Activated CD4-positive, alpha-beta T cell treated with anti-CD3 and anti-CD28 coated beads, Interleukin-2, amount 10 ng/mL, durations not matched to agents 7 days and 5 days (primary cell): ENCODE results near the gene MCTP2. TPM values are rescaled to one million over a fixed set of nuclear protein-coding genes. Genes with fewer than 3 reads are reported as not detected.
"Not testable (repeated sequence)": the region's sequence is repeated elsewhere in the genome, so short reads cannot be mapped to it uniquely, and the experiment has no call there.

Experiments used
- CTCF ChIA-PET: fragments of 350-600 bp; sonication (Branson Sonifier 250); formaldehyde crosslinking; loops from one replicate; lab custom pipeline; 2021; ENCODE audit warnings: antibody characterized with exemption; lab: Charles Lee
- POLR2A ChIA-PET: fragments of 350-600 bp; sonication (Branson Sonifier 250); formaldehyde crosslinking; loops from one replicate; lab custom pipeline; 2021; ENCODE audit warnings: antibody characterized with exemption; lab: Charles Lee
- DNase-seq: peaks from one replicate; pipeline ENCODE4 v3.0.0-alpha.2; 2020
- H3K27ac Mint-ChIP-seq: one replicate; pipeline ENCODE4 v1.8.0; 2021; ENCODE audit warnings: mild to moderate bottlenecking, moderate library complexity, mixed read lengths
- H3K27me3 Mint-ChIP-seq: one replicate; pipeline ENCODE4 v1.8.0; 2021; ENCODE audit warnings: mixed read lengths
- H3K36me3 Mint-ChIP-seq: one replicate; pipeline ENCODE4 v1.8.0; 2021; ENCODE audit warnings: low read depth, mixed read lengths
- H3K4me1 Mint-ChIP-seq: one replicate; pipeline ENCODE4 v1.8.0; 2021; ENCODE audit warnings: mixed read lengths
- H3K4me3 Mint-ChIP-seq: one replicate; pipeline ENCODE4 v1.8.0; 2021; ENCODE audit warnings: mild to moderate bottlenecking, moderate library complexity, mixed read lengths
- H3K9me3 Mint-ChIP-seq: one replicate; pipeline ENCODE4 v1.8.0; 2021; ENCODE audit warnings: mixed read lengths
- total RNA-seq, 2 experiments: library from RNA; stranded (reverse); gene quantifications; one replicate each; pipeline ENCODE4 v1.2.3, GENCODE V29; 2021

Gene MCTP2
- total RNA-seq, 2 experiments from 2014 or later, result 17.0 to 17.2 TPM

- Mint-ChIP-seq H3K27ac (no peak overlapping the region), H3K4me1 (peaks cover 62% of the 10 kb centered on the region), H3K27me3 (no peaks in the 10 kb centered on the region), H3K4me3 (no peak overlapping the region), H3K36me3 (peaks cover 16% of the 10 kb centered on the region), H3K9me3 (no peaks in the 10 kb centered on the region)
- POLR2A ChIA-PET, result no interaction called here
- CTCF ChIA-PET, result interaction anchor here (1.0 to 1.1 kb wide), 2 partner anchors 9 to 62 kb away, joined by 3 read pairs; no protein-coding TSS in a partner anchor
- no peak for DNase-seq
These were observed 7.3 kb downstream of the MCTP2 start for GRCh38 chr15:94238539-94239118.

GRCh38 chr15:94239474-94239873, 8.1 kb downstream of the MCTP2 start:
- Mint-ChIP-seq H3K9me3 (no peaks in the 10 kb centered on the region), H3K27ac (no peak overlapping the region), H3K36me3 (peaks cover 10% of the 10 kb centered on the region), H3K4me3 (no peak overlapping the region), H3K27me3 (no peaks in the 10 kb centered on the region), H3K4me1 (peaks cover 54% of the 10 kb centered on the region)
- DNase-seq, result no peak
- CTCF ChIA-PET, result no interaction called here
- POLR2A ChIA-PET, result no interaction called here

GRCh38 chr15:94240480-94240879, 9.1 kb downstream of the MCTP2 start:
- Mint-ChIP-seq H3K9me3 (no peaks in the 10 kb centered on the region), H3K36me3 (peaks cover 7% of the 10 kb centered on the region), H3K27ac (no peak overlapping the region), H3K4me1 (peaks cover 48% of the 10 kb centered on the region), H3K4me3 (no peak overlapping the region), H3K27me3 (no peaks in the 10 kb centered on the region)
- POLR2A ChIA-PET, result no interaction called here
- CTCF ChIA-PET, result interaction anchor here (0.7 to 1.0 kb wide), 2 partner anchors 10 to 12 kb away, joined by 3 read pairs; no protein-coding TSS in a partner anchor
- no peak for DNase-seq

GRCh38 chr15:94242257-94242656, 10.9 kb downstream of the MCTP2 start:
- no peak for DNase-seq
- Mint-ChIP-seq H3K27me3 (no peaks in the 10 kb centered on the region), H3K4me3 (no peak overlapping the region), H3K9me3 (peaks cover 3% of the 10 kb centered on the region), H3K4me1 (peaks cover 32% of the 10 kb centered on the region), H3K36me3 (no peaks in the 10 kb centered on the region), H3K27ac (no peak overlapping the region)
- CTCF ChIA-PET, result interaction anchor here (0.8 kb wide), 1 partner anchor 12 kb away, joined by 3 read pairs; no protein-coding TSS in a partner anchor
- POLR2A ChIA-PET, result no interaction called here

GRCh38 chr15:94243003-94243402, 11.6 kb downstream of the MCTP2 start:
- H3K9me3 Mint-ChIP-seq, CTCF ChIA-PET, POLR2A ChIA-PET, H3K27ac Mint-ChIP-seq, H3K4me3 Mint-ChIP-seq, H3K27me3 Mint-ChIP-seq, H3K36me3 Mint-ChIP-seq, DNase-seq: not testable (repeated sequence)
- peaks cover 24% of the 10 kb centered on the region for H3K4me1 Mint-ChIP-seq

GRCh38 chr15:94243418-94243817, 12.1 kb downstream of the MCTP2 start:
- no peaks in the 10 kb centered on the region for H3K36me3 Mint-ChIP-seq
- no peak overlapping the region for H3K27ac Mint-ChIP-seq
- CTCF ChIA-PET, result no interaction called here
- DNase-seq, result no peak
- peaks cover 23% of the 10 kb centered on the region for H3K4me1 Mint-ChIP-seq
- H3K9me3 Mint-ChIP-seq, result peaks cover 3% of the 10 kb centered on the region
- H3K27me3 Mint-ChIP-seq, result no peaks in the 10 kb centered on the region
- POLR2A ChIA-PET, result no interaction called here
- H3K4me3 Mint-ChIP-seq, result no peak overlapping the region

- Mint-ChIP-seq H3K4me1 (peaks cover 3% of the 10 kb centered on the region), H3K27me3 (no peaks in the 10 kb centered on the region), H3K9me3 (peaks cover 8% of the 10 kb centered on the region), H3K36me3 (peaks cover 10% of the 10 kb centered on the region), H3K4me3 (no peak overlapping the region), H3K27ac (no peak overlapping the region)
- DNase-seq, result no peak
- ChIA-PET POLR2A (no interaction called here), CTCF (interaction anchor here (1.0 to 1.5 kb wide), 3 partner anchors 8 to 15 kb away, joined by 3 to 6 read pairs (median 4); no protein-coding TSS in a partner anchor)
These were observed 14.7 kb downstream of the MCTP2 start for GRCh38 chr15:94246016-94246415.

GRCh38 chr15:94247789-94248638, 16.7 kb downstream of the MCTP2 start:
- ChIA-PET CTCF (interaction anchor here (0.8 to 1.4 kb wide), 2 partner anchors 9 to 12 kb away, joined by 3 read pairs; no protein-coding TSS in a partner anchor), POLR2A (interaction anchor here (0.6 kb wide), 1 partner anchor 49 kb away, joined by 4 read pairs; no protein-coding TSS in a partner anchor)
- no peak overlapping the region for H3K4me3 Mint-ChIP-seq
- no peaks in the 10 kb centered on the region for H3K27me3 Mint-ChIP-seq
- no peak for DNase-seq
- peaks cover 15% of the 10 kb centered on the region for H3K9me3 Mint-ChIP-seq
- H3K4me1 Mint-ChIP-seq, result peaks cover 11% of the 10 kb centered on the region
- H3K27ac Mint-ChIP-seq, result no peak overlapping the region
- peaks cover 22% of the 10 kb centered on the region for H3K36me3 Mint-ChIP-seq

- no peak for DNase-seq
- peaks cover 25% of the 10 kb centered on the region for H3K36me3 Mint-ChIP-seq
- ChIA-PET CTCF (no interaction called here), POLR2A (no interaction called here)
- H3K27ac Mint-ChIP-seq, result no peak overlapping the region
- H3K4me3 Mint-ChIP-seq, result no peak overlapping the region
- peaks cover 16% of the 10 kb centered on the region for H3K9me3 Mint-ChIP-seq
- H3K4me1 Mint-ChIP-seq, result peaks cover 25% of the 10 kb centered on the region
- H3K27me3 Mint-ChIP-seq, result no peaks in the 10 kb centered on the region
These were observed 19.4 kb downstream of the MCTP2 start for GRCh38 chr15:94250801-94251200.

- Mint-ChIP-seq H3K27me3 (no peaks in the 10 kb centered on the region), H3K4me1 (peaks cover 28% of the 10 kb centered on the region), H3K4me3 (no peak overlapping the region), H3K27ac (no peak overlapping the region), H3K9me3 (peaks cover 15% of the 10 kb centered on the region), H3K36me3 (peaks cover 27% of the 10 kb centered on the region)
- no peak for DNase-seq
- POLR2A ChIA-PET, result no interaction called here
- CTCF ChIA-PET, result interaction anchor here (1.1 to 1.7 kb wide), 5 partner anchors 10 to 22 kb away, joined by 3 to 5 read pairs (median 3); no protein-coding TSS in a partner anchor
These were observed 20.9 kb downstream of the MCTP2 start for GRCh38 chr15:94252223-94252766.

- Mint-ChIP-seq H3K4me1 (peaks cover 29% of the 10 kb centered on the region), H3K27me3 (no peaks in the 10 kb centered on the region), H3K9me3 (peaks cover 15% of the 10 kb centered on the region), H3K36me3 (peaks cover 27% of the 10 kb centered on the region), H3K4me3 (no peak overlapping the region), H3K27ac (peak overlapping the region; percentile 10)
- ChIA-PET CTCF (interaction anchor here (1.1 to 3.2 kb wide), 6 partner anchors 10 to 71 kb away, joined by 3 to 8 read pairs (median 4); partner anchors contain the start of gene MCTP2), POLR2A (no interaction called here)
- DNase-seq, result no peak
These were observed 21.6 kb downstream of the MCTP2 start for GRCh38 chr15:94252906-94253491.

- no peak for DNase-seq
- H3K4me3 Mint-ChIP-seq, result no peak overlapping the region
- CTCF ChIA-PET, result interaction anchor here (1.6 to 3.2 kb wide), 2 partner anchors 23 to 70 kb away, joined by 4 to 8 read pairs; partner anchors contain the start of gene MCTP2
- no peak overlapping the region for H3K27ac Mint-ChIP-seq
- H3K9me3 Mint-ChIP-seq, result peaks cover 15% of the 10 kb centered on the region
- H3K27me3 Mint-ChIP-seq, result no peaks in the 10 kb centered on the region
- H3K36me3 Mint-ChIP-seq, result peaks cover 27% of the 10 kb centered on the region
- POLR2A ChIA-PET, result interaction anchor here (0.7 kb wide), 1 partner anchor 89 kb away, joined by 6 read pairs; no protein-coding TSS in a partner anchor
- peaks cover 36% of the 10 kb centered on the region for H3K4me1 Mint-ChIP-seq
These were observed 22.4 kb downstream of the MCTP2 start for GRCh38 chr15:94253742-94254141.
